NCI-H128 (cell line): ENCODE data around the gene CORO6.
"Not testable (repeated sequence)": the region's sequence is repeated elsewhere in the genome, so short reads cannot be mapped to it uniquely, and the experiment has no call there.

Source experiments
- DNase-seq: peaks from one replicate; lab custom pipeline; 2025; ENCODE audit not compliant: unreplicated experiment; lab: John Stamatoyannopoulos, UW

Gene CORO6

GRCh38 chr17:29622337-29623282 is at the start of gene CORO6:
TSS of gene CORO6 (minus strand) at chr17:29622912. CDS start at chr17:29621421, 1,491 bp downstream.
- no peak for DNase-seq

- DNase-seq: no peak
These were observed 48.9 kb upstream of the CORO6 start for GRCh38 chr17:29671661-29672060.

GRCh38 chr17:29669266-29669665 is 46.6 kb upstream of the CORO6 start:
- no peak for DNase-seq

GRCh38 chr17:29667969-29668368 is 45.3 kb upstream of the CORO6 start:
- no peak for DNase-seq

GRCh38 chr17:29665481-29665810 is 42.7 kb upstream of the CORO6 start:
- DNase-seq: no peak

GRCh38 chr17:29664743-29665480 is 42.2 kb upstream of the CORO6 start:
- DNase-seq: no peak

- no peak for DNase-seq
These were observed 40.4 kb upstream of the CORO6 start for GRCh38 chr17:29663155-29663554.

GRCh38 chr17:29661213-29661612 is 38.5 kb upstream of the CORO6 start:
- DNase-seq: no peak

GRCh38 chr17:29659155-29659554 is 36.4 kb upstream of the CORO6 start:
- no peak for DNase-seq

GRCh38 chr17:29655323-29655722 is 32.6 kb upstream of the CORO6 start:
- no peak for DNase-seq

GRCh38 chr17:29653995-29654714 is 31.4 kb upstream of the CORO6 start:
- DNase-seq: no peak

GRCh38 chr17:29652976-29653375 is 30.3 kb upstream of the CORO6 start:
- DNase-seq: no peak

- not testable (repeated sequence) for DNase-seq
These were observed 29.2 kb upstream of the CORO6 start for GRCh38 chr17:29651913-29652312.

- DNase-seq: no peak
These were observed 27.7 kb upstream of the CORO6 start for GRCh38 chr17:29650396-29650795.

- DNase-seq: no peak
These were observed 26.6 kb upstream of the CORO6 start for GRCh38 chr17:29649359-29649758.

- no peak for DNase-seq
These were observed 25.3 kb upstream of the CORO6 start for GRCh38 chr17:29648005-29648404.

GRCh38 chr17:29645515-29646051 is 22.9 kb upstream of the CORO6 start:
- DNase-seq: no peak

GRCh38 chr17:29643817-29644160 is 21.1 kb upstream of the CORO6 start:
- no peak for DNase-seq

GRCh38 chr17:29642171-29642611 is 19.5 kb upstream of the CORO6 start:
- peak; percentile 48 for DNase-seq

- no peak for DNase-seq
These were observed 18.4 kb upstream of the CORO6 start for GRCh38 chr17:29640981-29641642.

- DNase-seq: no peak
These were observed 17.7 kb upstream of the CORO6 start for GRCh38 chr17:29640413-29640812.
